ENCODE measurements around the gene HIC1. TPM values are rescaled to one million over a fixed set of nuclear protein-coding genes. Genes with fewer than 3 reads are reported as not detected.

The HIC1 gene
- polyA plus RNA-seq, 3 donors, result 13.5 to 31.6 (median 23.6) TPM

- DNase-seq (ENCODE audit: extremely low read depth in 1 of 11, low read depth in 9 of 11, low spot score in 4 of 11), result no peak
These were observed 646 bp downstream of the HIC1 start for GRCh38 chr17:2055292-2056205.

DNA sequence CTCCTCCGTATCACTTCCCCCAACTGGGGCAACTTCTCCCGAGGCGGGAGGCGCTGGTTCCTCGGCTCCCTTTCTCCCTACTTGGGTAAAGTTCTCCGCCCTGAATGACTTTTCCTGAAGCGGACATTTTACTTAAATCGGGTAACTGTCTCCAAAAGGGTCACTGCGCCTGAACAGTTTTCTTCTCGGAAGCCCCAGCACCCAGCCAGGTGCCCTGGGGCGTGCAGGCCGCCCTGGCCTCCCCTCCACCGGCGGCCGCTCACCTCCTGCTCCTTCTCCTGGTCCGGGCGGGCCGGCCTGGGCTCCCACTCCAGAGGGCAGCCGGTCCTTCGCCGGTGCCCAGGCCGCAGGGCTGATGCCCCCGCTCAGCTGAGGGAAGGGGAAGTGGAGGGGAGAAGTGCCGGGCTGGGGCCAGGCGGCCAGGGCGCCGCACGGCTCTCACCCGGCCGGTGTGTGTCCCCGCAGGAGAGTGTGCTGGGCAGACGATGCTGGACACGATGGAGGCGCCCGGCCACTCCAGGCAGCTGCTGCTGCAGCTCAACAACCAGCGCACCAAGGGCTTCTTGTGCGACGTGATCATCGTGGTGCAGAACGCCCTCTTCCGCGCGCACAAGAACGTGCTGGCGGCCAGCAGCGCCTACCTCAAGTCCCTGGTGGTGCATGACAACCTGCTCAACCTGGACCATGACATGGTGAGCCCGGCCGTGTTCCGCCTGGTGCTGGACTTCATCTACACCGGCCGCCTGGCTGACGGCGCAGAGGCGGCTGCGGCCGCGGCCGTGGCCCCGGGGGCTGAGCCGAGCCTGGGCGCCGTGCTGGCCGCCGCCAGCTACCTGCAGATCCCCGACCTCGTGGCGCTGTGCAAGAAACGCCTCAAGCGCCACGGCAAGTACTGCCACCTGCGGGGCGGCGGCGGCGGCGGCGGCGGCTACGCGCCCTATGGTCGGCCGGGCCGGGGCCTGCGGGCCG is 1.6 kb downstream of the HIC1 start:
- no peak for DNase-seq (ENCODE audit: extremely low read depth in 1 of 11, low read depth in 9 of 11, low spot score in 4 of 11)

DNA sequence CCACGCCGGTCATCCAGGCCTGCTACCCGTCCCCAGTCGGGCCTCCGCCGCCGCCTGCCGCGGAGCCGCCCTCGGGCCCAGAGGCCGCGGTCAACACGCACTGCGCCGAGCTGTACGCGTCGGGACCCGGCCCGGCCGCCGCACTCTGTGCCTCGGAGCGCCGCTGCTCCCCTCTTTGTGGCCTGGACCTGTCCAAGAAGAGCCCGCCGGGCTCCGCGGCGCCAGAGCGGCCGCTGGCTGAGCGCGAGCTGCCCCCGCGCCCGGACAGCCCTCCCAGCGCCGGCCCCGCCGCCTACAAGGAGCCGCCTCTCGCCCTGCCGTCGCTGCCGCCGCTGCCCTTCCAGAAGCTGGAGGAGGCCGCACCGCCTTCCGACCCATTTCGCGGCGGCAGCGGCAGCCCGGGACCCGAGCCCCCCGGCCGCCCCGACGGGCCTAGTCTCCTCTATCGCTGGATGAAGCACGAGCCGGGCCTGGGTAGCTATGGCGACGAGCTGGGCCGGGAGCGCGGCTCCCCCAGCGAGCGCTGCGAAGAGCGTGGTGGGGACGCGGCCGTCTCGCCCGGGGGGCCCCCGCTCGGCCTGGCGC is 2.4 kb downstream of the HIC1 start:
- no peak for DNase-seq (ENCODE audit: extremely low read depth in 1 of 11, low read depth in 9 of 11, low spot score in 4 of 11)

DNA sequence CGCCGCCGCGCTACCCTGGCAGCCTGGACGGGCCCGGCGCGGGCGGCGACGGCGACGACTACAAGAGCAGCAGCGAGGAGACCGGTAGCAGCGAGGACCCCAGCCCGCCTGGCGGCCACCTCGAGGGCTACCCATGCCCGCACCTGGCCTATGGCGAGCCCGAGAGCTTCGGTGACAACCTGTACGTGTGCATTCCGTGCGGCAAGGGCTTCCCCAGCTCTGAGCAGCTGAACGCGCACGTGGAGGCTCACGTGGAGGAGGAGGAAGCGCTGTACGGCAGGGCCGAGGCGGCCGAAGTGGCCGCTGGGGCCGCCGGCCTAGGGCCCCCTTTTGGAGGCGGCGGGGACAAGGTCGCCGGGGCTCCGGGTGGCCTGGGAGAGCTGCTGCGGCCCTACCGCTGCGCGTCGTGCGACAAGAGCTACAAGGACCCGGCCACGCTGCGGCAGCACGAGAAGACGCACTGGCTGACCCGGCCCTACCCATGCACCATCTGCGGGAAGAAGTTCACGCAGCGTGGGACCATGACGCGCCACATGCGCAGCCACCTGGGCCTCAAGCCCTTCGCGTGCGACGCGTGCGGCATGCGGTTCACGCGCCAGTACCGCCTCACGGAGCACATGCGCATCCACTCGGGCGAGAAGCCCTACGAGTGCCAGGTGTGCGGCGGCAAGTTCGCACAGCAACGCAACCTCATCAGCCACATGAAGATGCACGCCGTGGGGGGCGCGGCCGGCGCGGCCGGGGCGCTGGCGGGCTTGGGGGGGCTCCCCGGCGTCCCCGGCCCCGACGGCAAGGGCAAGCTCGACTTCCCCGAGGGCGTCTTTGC is 3.1 kb downstream of the HIC1 start:
- no peak for DNase-seq (ENCODE audit: extremely low read depth in 1 of 11, low read depth in 9 of 11, low spot score in 4 of 11)

- no peak for DNase-seq (ENCODE audit: extremely low read depth in 1 of 11, low read depth in 9 of 11, low spot score in 4 of 11)
These were observed 4.0 kb downstream of the HIC1 start for GRCh38 chr17:2058586-2059546.

GRCh38 chr17:2059547-2060384 is 4.9 kb downstream of the HIC1 start:
- DNase-seq (ENCODE audit: extremely low read depth in 1 of 11, low read depth in 9 of 11, low spot score in 4 of 11), result no peak

- DNase-seq (ENCODE audit: extremely low read depth in 1 of 11, low read depth in 9 of 11, low spot score in 4 of 11), result no peak
These were observed 5.4 kb downstream of the HIC1 start for GRCh38 chr17:2060385-2060658.

GRCh38 chr17:2060681-2061440 is 6.0 kb downstream of the HIC1 start:
- no peak for DNase-seq (ENCODE audit: extremely low read depth in 1 of 11, low read depth in 9 of 11, low spot score in 4 of 11)

GRCh38 chr17:2061441-2061958 is 6.6 kb downstream of the HIC1 start:
- no peak for DNase-seq (ENCODE audit: extremely low read depth in 1 of 11, low read depth in 9 of 11, low spot score in 4 of 11)

DNA sequence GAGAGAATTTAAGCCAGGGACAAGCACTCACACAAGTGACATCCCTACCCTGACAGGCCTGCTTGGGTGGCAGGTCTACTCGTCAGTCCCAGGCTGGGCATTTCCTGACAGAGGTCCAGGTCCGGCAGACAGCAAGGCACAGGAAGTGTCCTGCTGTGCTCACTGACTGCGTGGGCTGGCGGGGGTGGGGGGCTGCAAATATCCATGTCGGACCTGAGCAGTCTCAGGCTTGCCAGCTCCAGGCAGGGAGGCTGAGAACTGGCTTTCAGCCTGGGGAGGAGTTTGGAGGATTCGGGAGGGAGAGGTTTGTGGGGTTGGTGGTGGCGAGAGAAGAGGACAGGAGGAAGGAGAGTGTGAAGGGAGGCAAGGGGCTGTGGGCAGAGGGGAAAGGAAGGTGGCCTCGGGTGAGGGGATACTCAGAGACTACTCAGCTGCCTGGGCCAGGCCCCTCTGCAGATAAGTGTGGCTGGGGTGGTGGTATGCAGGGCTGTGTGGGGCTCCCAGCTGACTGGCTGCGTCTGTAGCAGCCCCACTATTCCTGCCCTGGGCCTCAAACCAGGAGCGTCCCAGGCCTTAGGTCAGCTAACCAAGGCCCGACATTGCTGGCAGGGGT is 7.8 kb downstream of the HIC1 start:
- no peak for DNase-seq (ENCODE audit: extremely low read depth in 1 of 11, low read depth in 9 of 11, low spot score in 4 of 11)

GRCh38 chr17:2063261-2064146 is 8.6 kb downstream of the HIC1 start:
- no peak for DNase-seq (ENCODE audit: extremely low read depth in 1 of 11, low read depth in 9 of 11, low spot score in 4 of 11)

- DNase-seq (ENCODE audit: extremely low read depth in 1 of 11, low read depth in 9 of 11, low spot score in 4 of 11), result no peak
These were observed 9.2 kb downstream of the HIC1 start for GRCh38 chr17:2064147-2064489.

- no peak for DNase-seq (ENCODE audit: extremely low read depth in 1 of 11, low read depth in 9 of 11, low spot score in 4 of 11)
These were observed 9.6 kb downstream of the HIC1 start for GRCh38 chr17:2064520-2064971.

DNA sequence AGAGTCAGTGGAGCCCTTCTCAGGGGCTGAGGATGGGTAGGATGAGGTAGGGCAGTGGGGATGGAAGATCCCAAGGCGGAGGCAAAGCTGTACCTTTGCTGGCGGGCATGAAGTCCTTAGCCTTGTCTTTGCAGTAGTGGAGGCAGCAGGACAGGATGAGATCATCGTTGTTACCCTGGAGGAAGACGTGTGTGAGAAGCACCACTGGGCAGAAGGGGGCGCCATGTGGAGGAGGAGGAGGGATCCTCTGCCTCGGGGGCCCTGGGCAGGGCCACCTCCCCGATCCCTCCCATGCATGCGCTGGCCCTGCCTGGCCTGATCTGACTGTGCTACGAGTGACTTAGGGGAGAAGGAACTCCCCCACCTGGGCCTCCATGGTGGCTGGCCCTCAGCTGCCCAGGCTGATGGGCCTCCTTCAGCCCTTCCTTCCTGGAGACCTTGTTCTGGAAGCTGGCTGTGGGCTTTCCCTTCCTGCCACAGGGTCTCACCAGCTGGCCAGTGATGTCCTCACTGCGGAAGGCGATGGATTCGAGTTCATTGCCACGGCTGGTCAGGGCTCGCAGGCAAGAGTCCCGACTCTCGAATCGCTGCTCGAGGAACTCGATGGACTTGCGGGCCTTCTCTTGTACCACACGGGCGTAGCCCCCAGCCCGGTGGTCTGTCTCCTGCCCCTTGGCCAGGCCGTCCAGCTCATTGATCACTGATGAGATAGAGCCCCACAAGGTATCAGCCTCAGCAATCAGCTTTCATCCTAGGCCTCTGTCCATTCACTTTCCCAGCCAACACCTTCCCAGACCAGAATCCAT is 10.3 kb downstream of the HIC1 start:
- no peak for DNase-seq (ENCODE audit: extremely low read depth in 1 of 11, low read depth in 9 of 11, low spot score in 4 of 11)
